T-helper 1 cell treated with Interleukin-12 subunit alpha and Interleukin-12 subunit beta and Interleukin-4 antibody, amounts not matched to agents 30 μg/mL and 1 μg/mL, for 36 hours (primary cell): ENCODE measurements around the gene TM7SF3.

ENCODE experiments used
- H3K27ac Mint-ChIP-seq: one replicate; pipeline ENCODE4 v1.8.0; 2021; ENCODE audit warnings: mild to moderate bottlenecking, mixed read lengths
- H3K27me3 Mint-ChIP-seq: one replicate; pipeline ENCODE4 v1.8.0; 2021; ENCODE audit warnings: low read depth, mixed read lengths
- H3K36me3 Mint-ChIP-seq: one replicate; pipeline ENCODE4 v1.8.0; 2021; ENCODE audit warnings: low read depth, mixed read lengths
- H3K4me1 Mint-ChIP-seq: one replicate; pipeline ENCODE4 v1.8.0; 2021; ENCODE audit warnings: low read depth, mixed read lengths
- H3K4me3 Mint-ChIP-seq: one replicate; pipeline ENCODE4 v1.8.0; 2021; ENCODE audit warnings: mild to moderate bottlenecking, moderate library complexity, mixed read lengths
- H3K9me3 Mint-ChIP-seq: one replicate; pipeline ENCODE4 v1.8.0; 2021; ENCODE audit warnings: mixed read lengths

The TM7SF3 gene

DNA sequence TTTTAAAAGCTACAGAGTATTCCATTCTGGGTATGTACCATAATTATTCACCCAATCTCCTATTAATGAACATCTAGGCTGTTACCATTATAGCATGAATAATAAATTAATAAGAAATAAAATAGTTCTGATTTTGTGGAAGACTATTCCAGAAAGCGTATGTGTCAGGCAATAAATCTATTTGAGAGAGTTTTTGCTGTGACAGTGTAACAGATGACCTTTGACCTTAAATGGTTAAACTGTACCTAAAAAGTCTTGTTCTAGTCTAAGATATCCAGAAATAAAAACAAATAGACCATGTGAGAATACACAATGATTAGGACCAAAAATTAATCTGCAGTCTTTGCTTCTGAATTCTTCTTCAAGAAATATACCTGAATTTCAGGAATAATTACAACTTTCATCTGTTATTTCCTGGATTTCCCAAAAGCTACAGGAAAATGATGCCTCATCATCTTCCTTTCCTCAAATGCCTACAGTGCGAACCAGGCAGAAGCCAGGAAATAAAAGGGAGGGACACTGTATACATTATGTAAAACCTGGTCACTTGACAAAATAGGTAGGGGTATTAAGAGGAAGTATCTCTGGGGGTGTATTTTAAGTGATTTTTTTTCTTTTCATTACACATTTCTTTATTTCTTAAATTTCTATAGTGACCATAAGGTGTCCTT is 7.3 kb downstream of the TM7SF3 start:
- Mint-ChIP-seq H3K4me1 (peaks cover 28% of the 10 kb centered on the region), H3K4me3 (no peak overlapping the region), H3K9me3 (no peaks in the 10 kb centered on the region), H3K36me3 (peaks cover 20% of the 10 kb centered on the region), H3K27ac (no peak overlapping the region), H3K27me3 (no peaks in the 10 kb centered on the region)

DNA sequence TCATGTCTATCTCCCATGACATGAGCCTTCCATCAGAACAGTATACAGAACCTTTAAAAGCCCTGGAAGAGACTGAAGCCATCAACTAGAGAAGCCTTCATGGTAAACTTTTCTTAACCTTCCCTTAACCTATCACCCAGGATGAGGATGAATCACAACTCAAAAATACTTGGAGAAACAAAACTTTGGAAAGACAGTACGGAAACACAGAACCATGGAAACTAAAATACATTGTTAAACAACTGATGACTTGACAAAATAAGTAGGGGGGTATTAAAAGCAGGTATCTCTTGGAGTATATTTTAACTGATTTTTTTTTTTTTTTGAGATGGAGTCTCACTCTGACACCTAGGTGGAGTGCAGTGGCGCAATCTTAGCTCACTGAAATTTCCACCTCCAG is 8.7 kb downstream of the TM7SF3 start:
- Mint-ChIP-seq H3K27me3 (no peaks in the 10 kb centered on the region), H3K27ac (no peak overlapping the region), H3K4me1 (peaks cover 22% of the 10 kb centered on the region), H3K9me3 (no peaks in the 10 kb centered on the region), H3K36me3 (peaks cover 20% of the 10 kb centered on the region), H3K4me3 (no peak overlapping the region)

DNA sequence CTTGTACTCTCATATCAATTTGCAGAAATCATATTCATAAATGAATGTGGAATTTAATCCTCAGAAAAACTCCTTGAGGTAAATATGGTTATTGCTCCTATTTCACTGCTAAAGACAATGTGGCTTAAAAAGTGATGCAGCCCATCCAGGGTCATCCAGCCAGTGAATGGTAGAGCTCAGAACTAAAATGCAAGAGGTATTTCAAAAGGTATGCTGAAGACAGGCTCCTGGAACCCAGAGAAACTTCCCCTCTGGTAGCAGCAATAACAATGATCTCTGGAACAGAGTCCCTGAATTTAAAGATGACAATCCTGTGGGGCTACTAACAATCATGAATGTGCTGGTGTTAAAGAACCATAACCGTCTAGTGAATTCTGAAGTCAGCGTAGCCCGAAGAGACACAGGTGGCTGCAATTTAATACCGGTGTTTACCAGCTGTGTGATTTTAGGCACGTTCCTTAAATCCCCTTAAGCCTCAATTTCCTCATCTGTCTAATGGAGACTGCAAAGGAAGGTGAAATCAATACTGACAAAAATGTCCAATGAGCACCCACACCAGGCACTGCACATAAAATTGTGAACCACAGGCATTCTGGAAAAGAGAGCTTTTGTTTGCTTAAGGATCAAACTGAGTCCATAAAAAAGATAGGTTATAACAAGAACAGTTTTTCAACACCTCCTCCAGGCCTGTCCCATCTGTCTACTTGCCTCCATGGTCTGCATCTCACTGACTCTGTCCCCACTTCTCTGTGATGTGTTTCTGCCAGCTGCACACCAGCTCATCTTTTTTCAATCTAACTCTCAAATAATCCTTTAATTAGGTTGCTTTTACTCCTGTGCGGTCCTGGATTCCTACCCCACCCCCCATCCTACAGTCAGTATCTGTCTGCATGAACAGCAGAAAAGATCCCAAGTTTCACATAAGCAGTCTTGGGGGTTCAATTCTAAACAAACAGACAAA is 10.5 kb downstream of the TM7SF3 start:
- H3K9me3 Mint-ChIP-seq = no peaks in the 10 kb centered on the region
- H3K27ac Mint-ChIP-seq = no peak overlapping the region
- no peaks in the 10 kb centered on the region for H3K27me3 Mint-ChIP-seq
- H3K36me3 Mint-ChIP-seq = peaks cover 20% of the 10 kb centered on the region
- no peak overlapping the region for H3K4me3 Mint-ChIP-seq
- H3K4me1 Mint-ChIP-seq = peaks cover 15% of the 10 kb centered on the region

DNA sequence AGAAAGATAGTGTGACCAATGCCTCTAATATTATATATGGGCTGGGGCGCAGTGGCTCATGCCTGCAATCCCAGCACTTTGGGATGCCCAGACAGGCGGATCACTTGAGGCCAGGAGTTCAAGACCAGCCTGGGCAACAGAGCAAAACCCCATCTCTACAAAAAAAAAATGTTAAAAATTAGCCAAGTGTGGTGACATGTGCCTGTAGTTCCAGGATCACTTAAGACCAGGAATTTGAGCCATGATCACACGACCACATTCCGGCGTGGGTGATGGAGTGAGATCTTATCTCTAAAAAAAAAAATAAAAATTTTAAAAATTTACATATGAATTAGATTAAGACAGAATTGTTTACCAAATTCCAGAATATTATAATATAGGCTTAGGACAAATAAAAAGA is 12.0 kb downstream of the TM7SF3 start:
- peaks cover 24% of the 10 kb centered on the region for H3K36me3 Mint-ChIP-seq
- no peaks in the 10 kb centered on the region for H3K9me3 Mint-ChIP-seq
- peaks cover 9% of the 10 kb centered on the region for H3K4me1 Mint-ChIP-seq
- no peak overlapping the region for H3K4me3 Mint-ChIP-seq
- H3K27me3 Mint-ChIP-seq = no peaks in the 10 kb centered on the region
- no peak overlapping the region for H3K27ac Mint-ChIP-seq

DNA sequence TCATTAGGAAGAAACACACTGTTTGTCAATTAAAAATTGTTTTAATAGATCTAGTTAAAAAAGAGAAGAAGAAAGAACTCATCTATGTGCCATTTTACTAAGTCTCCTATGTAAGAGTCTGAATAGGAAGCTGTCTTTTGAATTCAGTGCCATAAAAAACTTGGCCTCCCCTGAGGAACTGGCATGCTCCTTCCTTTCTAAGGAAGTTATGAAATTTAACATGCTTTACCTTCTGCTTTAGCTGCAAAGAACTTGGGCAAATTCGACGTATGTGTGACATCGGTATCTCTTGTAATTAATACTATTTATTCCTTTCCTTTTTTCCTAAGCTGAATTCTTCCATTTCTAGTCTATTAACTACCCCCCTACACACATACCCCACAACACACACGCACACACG is 12.5 kb downstream of the TM7SF3 start:
- H3K4me1 Mint-ChIP-seq = peaks cover 9% of the 10 kb centered on the region
- H3K36me3 Mint-ChIP-seq = peaks cover 24% of the 10 kb centered on the region
- no peaks in the 10 kb centered on the region for H3K9me3 Mint-ChIP-seq
- H3K27me3 Mint-ChIP-seq = no peaks in the 10 kb centered on the region
- H3K4me3 Mint-ChIP-seq = no peak overlapping the region
- no peak overlapping the region for H3K27ac Mint-ChIP-seq

DNA sequence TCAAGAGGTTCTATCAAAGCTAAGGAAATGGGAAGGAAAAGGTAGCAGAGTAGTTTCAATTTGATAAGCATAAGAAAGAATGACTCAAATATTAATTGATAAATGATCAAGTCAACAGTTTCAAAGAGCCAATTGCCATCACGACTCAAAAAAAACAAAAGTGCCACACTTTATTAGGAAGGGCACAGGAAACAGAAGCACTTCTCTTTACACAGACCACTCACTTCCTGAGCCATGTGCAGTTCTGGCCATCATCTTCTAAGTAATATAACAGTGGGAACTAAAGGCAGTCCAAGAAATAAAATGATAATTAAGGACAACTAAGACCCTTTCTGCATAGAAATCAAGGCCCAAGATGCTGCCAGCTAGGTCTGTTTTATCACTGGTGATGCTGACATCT is 13.2 kb downstream of the TM7SF3 start:
- no peak overlapping the region for H3K27ac Mint-ChIP-seq
- H3K36me3 Mint-ChIP-seq = peaks cover 24% of the 10 kb centered on the region
- H3K4me1 Mint-ChIP-seq = peaks cover 9% of the 10 kb centered on the region

DNA sequence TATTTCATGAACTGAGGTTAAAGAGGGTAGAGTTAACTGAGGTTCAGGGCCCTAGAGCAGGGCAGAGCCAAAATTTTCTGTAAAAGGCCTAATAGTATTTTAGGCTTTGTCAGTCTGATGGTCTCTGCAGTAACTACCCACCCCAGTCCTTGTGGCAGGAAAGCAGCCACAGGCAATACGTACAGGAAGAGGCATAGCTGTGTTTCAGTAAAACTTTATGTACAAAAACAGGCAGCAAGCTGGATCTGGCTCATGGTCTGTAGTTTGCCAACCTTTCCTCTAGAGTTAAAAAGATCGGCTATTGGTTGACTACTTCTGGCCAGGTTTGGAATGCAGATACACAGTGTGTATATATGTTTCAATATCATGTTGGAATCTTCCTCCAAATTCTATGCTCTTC is 17.2 kb downstream of the TM7SF3 start:
- Mint-ChIP-seq H3K27ac (no peak overlapping the region), H3K4me3 (no peak overlapping the region), H3K27me3 (no peaks in the 10 kb centered on the region), H3K36me3 (peaks cover 26% of the 10 kb centered on the region), H3K9me3 (no peaks in the 10 kb centered on the region), H3K4me1 (peaks cover 4% of the 10 kb centered on the region)

More for the DNA sequence above, 13.2 kb downstream of the TM7SF3 start:
- Mint-ChIP-seq H3K27me3 (no peaks in the 10 kb centered on the region), H3K4me3 (no peak overlapping the region), H3K9me3 (no peaks in the 10 kb centered on the region)

DNA sequence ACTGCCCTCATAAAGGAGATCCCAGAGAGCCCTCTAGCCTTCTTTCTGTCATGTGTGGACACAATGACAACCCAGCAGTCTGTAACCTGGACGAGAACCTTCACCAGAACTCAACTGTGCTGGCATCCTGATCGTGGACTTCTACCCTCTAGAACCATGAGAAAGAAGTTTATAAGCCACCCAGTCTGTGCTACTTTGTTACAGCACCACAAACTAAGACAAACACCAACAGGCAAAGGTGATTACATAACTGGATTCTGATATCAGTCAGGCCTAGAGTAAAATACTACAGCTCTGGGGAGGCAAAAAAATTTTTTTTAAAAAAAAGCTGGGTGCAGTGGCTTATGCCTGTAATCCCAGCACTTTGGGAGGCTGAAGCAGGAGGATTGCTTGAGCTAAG is 18.5 kb downstream of the TM7SF3 start:
- no peaks in the 10 kb centered on the region for H3K9me3 Mint-ChIP-seq
- peaks cover 21% of the 10 kb centered on the region for H3K36me3 Mint-ChIP-seq
- H3K27ac Mint-ChIP-seq = no peak overlapping the region
- H3K27me3 Mint-ChIP-seq = no peaks in the 10 kb centered on the region
- H3K4me3 Mint-ChIP-seq = no peak overlapping the region
- peaks cover under 1% of the 10 kb centered on the region for H3K4me1 Mint-ChIP-seq

DNA sequence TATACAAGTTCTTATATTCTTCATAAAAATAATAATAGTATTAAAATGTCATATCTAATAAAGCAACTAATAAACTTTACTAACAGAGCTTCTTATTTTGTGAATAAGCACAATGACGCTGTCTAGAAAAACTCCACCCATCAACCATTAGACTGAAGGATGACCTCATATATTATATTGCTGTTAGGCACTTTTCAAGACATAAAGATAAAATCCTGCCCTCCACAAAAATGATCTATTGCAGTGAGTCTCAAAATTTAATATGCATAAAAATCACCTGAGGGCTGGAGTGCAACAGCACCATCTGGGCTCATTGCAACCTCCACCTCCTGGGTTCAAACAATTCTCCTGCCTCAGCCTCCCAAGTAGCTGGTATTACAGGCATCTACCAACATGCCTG is 20.1 kb downstream of the TM7SF3 start:
- H3K36me3 Mint-ChIP-seq = peaks cover 24% of the 10 kb centered on the region
- no peak overlapping the region for H3K4me3 Mint-ChIP-seq
- peaks cover 5% of the 10 kb centered on the region for H3K4me1 Mint-ChIP-seq
- no peaks in the 10 kb centered on the region for H3K27me3 Mint-ChIP-seq
- H3K9me3 Mint-ChIP-seq = no peaks in the 10 kb centered on the region
- no peak overlapping the region for H3K27ac Mint-ChIP-seq

DNA sequence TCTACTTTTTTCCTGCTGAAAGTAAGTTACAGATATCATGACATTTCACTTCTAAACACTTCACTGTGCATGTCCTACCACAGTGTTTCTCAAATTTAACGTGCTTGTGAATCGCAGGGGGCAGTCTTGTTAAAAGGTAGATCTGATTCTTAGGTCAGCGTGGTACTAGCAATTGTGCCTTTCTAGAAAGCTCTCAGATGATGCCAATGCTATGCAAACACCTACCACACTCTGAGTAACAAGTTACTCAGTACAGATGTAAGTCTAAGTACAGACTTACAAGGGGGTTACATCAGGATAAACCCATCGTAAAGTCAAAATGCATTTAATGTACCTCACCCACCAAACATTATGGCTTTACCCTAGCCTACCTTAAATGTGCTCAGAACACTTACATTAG is 22.4 kb downstream of the TM7SF3 start:
- H3K9me3 Mint-ChIP-seq = no peaks in the 10 kb centered on the region
- no peaks in the 10 kb centered on the region for H3K27me3 Mint-ChIP-seq
- H3K4me3 Mint-ChIP-seq = no peak overlapping the region
- H3K36me3 Mint-ChIP-seq = peaks cover 26% of the 10 kb centered on the region
- H3K4me1 Mint-ChIP-seq = peaks cover 5% of the 10 kb centered on the region
- H3K27ac Mint-ChIP-seq = no peak overlapping the region

DNA sequence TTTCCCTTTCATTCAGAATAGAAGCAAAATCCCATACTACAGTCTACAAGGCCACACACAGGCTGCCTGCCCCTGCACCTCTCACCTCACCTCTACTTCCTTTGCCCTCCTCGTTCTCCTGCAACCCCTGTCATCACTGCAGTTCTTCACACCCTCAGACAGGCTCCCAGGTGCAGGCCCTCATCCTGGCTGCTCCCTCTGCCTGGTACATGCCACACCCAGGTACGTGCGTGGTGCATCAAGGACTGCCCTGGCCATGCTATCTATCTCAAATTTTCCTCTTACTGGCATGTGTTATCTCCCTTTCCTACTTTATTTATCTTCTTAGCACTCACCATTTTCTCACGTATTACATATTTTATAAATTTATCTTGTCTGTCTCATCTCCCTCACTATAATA is 24.3 kb downstream of the TM7SF3 start:
- Mint-ChIP-seq H3K9me3 (no peaks in the 10 kb centered on the region), H3K4me3 (no peak overlapping the region), H3K27me3 (no peaks in the 10 kb centered on the region), H3K4me1 (peaks cover 5% of the 10 kb centered on the region), H3K27ac (no peak overlapping the region), H3K36me3 (peaks cover 27% of the 10 kb centered on the region)

DNA sequence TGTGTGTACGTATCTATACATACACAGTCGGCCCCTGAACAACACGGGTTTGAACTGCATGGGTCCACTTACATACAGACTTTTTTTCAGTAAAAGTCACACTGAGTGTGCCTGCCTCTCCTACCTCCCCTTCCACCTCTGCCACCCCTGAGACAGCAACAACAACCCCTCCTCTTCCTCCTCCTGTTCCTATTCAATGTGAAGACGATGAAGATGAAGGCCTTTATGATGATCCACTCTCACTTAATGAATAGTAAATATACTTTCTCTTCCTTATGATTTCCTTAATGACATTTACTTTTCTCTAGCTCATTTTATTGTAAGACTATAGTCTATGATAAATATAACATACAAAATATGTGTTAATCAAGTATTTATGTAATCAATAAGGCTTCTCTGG is 25.5 kb downstream of the TM7SF3 start:
- Mint-ChIP-seq H3K27ac (no peak overlapping the region), H3K36me3 (peaks cover 35% of the 10 kb centered on the region), H3K4me3 (no peak overlapping the region), H3K9me3 (no peaks in the 10 kb centered on the region), H3K4me1 (peaks cover 11% of the 10 kb centered on the region), H3K27me3 (no peaks in the 10 kb centered on the region)

DNA sequence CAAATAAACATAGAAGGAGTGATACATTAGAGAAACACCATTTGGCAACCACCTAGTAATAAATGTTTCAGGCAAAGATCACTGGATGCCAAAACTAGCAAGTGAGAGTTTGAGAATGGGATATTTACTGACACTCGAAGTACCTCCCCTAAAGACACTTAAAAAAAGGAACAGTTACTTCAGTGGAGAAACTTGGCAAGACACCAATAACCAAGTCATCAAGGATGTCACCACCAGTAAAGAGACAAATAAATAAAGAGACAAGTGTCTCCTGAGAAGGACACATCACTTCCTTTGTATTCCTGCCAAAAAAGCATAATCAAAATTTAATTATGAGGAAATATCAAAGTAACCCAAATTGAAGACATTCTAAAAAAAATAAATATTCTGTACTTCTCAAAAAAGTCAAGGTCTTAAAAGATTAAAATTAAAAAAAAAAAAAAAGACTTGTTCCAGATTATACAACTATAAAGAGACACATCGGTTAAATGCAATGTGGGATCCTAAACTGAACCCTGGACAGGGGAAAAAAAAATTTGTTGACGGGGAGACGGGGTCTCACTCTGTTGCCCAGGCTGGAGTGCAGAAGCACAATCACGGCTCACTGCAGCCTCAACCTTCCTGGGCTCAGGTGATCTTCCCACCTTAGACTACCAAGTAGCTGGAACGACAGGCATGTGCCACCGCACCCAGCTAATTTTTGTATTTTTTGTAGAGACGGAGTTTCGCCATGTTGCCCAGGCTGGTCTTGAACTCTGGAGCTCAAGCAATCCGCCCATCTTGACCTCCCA is 26.4 kb downstream of the TM7SF3 start:
- H3K9me3 Mint-ChIP-seq = no peaks in the 10 kb centered on the region
- H3K27ac Mint-ChIP-seq = no peak overlapping the region
- H3K36me3 Mint-ChIP-seq = peaks cover 38% of the 10 kb centered on the region
- peaks cover 12% of the 10 kb centered on the region for H3K4me1 Mint-ChIP-seq
- no peaks in the 10 kb centered on the region for H3K27me3 Mint-ChIP-seq
- H3K4me3 Mint-ChIP-seq = no peak overlapping the region

DNA sequence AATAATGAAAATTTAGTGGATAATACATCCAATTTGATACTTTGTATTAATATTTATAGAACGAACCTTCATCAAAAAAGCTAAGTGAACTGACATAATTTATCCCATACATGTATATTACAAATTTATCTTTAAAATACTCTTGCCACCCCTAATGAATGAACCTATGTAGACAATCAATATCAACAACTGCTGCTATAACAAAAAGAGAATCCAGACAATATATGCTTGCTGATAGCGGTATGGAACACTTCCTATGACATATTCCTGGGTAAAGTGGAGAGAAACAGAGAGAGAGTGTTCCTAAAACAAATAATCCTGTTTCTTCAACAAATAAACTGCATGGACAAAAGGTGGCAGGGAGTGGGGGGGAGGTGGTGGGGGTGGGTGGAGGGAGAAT is 31.3 kb downstream of the TM7SF3 start:
- Mint-ChIP-seq H3K4me1 (peaks cover 9% of the 10 kb centered on the region), H3K9me3 (no peaks in the 10 kb centered on the region), H3K27ac (no peak overlapping the region), H3K4me3 (no peak overlapping the region), H3K27me3 (no peaks in the 10 kb centered on the region), H3K36me3 (peaks cover 44% of the 10 kb centered on the region)
